PFSK-1 (cell line): ENCODE results near the gene HSPG2.

ENCODE experiments used
- FOXP2 ChIP-seq: optimal IDR thresholded peaks from 2 replicates; pipeline ENCODE3; 2011; ENCODE audit warnings: borderline replicate concordance, control low read depth, inconsistent platforms; ENCODE audit not compliant: insufficient read depth; ENCODE audit errors: extremely low read length, extremely low read depth
- POLR2AphosphoS5 ChIP-seq: IDR thresholded peaks from 2 replicates; pipeline ENCODE4 v1.6.1; 2012; ENCODE audit warnings: low read depth, mild to moderate bottlenecking, control low read depth, low read length, moderate library complexity
- REST ChIP-seq, 2 experiments: IDR thresholded peaks; 2 replicates each; pipeline versions ENCODE4 v1.6.1 to v1.8.0; 2011 to 2012; ENCODE audit warnings: low read depth in 2 of 2, low read length in 2 of 2, control low read depth in 1 of 2, inconsistent platforms in 1 of 2, mild to moderate bottlenecking in 1 of 2, moderate library complexity in 1 of 2; ENCODE audit not compliant: insufficient read depth in 1 of 2
- SIN3A ChIP-seq: IDR thresholded peaks from 2 replicates; pipeline ENCODE4 v1.6.1; 2012; ENCODE audit warnings: mild to moderate bottlenecking, low read length, moderate library complexity, borderline replicate concordance; ENCODE audit not compliant: insufficient read depth
- TAF1 ChIP-seq: IDR thresholded peaks from 2 replicates; pipeline ENCODE4 v1.6.1; 2012; ENCODE audit warnings: low read length, control low read depth, borderline replicate concordance; ENCODE audit not compliant: insufficient read depth

The HSPG2 gene

GRCh38 chr1:21828506-21829210 lies 108.5 kb downstream of the HSPG2 start:
- TF ChIP-seq POLR2AphosphoS5: no peak
- TF ChIP-seq TAF1: no peak
- no peak for TF ChIP-seq SIN3A
- no peak for TF ChIP-seq REST (IDR thresholded peaks at IDR 0.05; ENCODE audit: insufficient read depth in 1 of 2, low read depth in 2 of 2, low read length in 2 of 2)
- TF ChIP-seq FOXP2: no peak

DNA sequence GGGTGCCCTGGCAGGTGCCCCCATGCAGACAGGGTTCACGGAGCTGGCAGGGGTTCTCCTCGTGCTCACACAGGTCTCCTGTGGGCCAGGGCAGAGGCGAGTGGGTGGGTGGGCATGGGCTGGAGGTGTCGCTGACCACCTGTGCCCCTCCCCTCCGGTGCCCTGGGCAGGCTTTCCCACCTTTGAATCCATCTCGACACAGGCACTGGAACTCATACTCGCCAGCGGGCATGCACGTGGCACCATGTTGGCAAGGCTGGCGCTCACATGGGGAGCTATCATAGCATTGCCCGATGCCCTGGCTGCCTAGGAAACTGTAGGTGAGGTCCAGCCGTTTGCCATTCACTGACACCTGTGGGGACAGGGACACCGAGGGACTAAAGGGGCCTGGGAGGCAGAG lies 109.0 kb downstream of the HSPG2 start:
- no peak for TF ChIP-seq SIN3A
- TF ChIP-seq POLR2AphosphoS5: no peak
- TF ChIP-seq FOXP2: no peak
- no peak for TF ChIP-seq REST (IDR thresholded peaks at IDR 0.05; ENCODE audit: insufficient read depth in 1 of 2, low read depth in 2 of 2, low read length in 2 of 2)
- TF ChIP-seq TAF1: no peak

- TF ChIP-seq REST (IDR thresholded peaks at IDR 0.05; ENCODE audit: insufficient read depth in 1 of 2, low read depth in 2 of 2, low read length in 2 of 2): no peak
- no peak for TF ChIP-seq SIN3A
- no peak for TF ChIP-seq POLR2AphosphoS5
- TF ChIP-seq FOXP2: no peak
- TF ChIP-seq TAF1: no peak
These were observed 109.9 kb downstream of the HSPG2 start for GRCh38 chr1:21827141-21827679.

- no peak for TF ChIP-seq FOXP2
- no peak for TF ChIP-seq REST (IDR thresholded peaks at IDR 0.05; ENCODE audit: insufficient read depth in 1 of 2, low read depth in 2 of 2, low read length in 2 of 2)
- no peak for TF ChIP-seq POLR2AphosphoS5
- TF ChIP-seq SIN3A: no peak
- no peak for TF ChIP-seq TAF1
These were observed 111.7 kb downstream of the HSPG2 start for GRCh38 chr1:21825393-21825792.
